HG02885 (cell line): ENCODE results near the gene ZNF264.
"Not testable (repeated sequence)": the region's sequence is repeated elsewhere in the genome, so short reads cannot be mapped to it uniquely, and the experiment has no call there.

Experiments
- ATAC-seq: cut with Tn5 transposase; IDR thresholded peaks from one replicate; pipeline ENCODE4 v1.9.1; 2021; ENCODE audit warnings: mild to moderate bottlenecking; ENCODE audit not compliant: unreplicated experiment, poor library complexity

Gene ZNF264

GRCh38 chr19:57191141-57192076, at the start of gene ZNF264:
ZNF264 (plus strand) TSS chr19:57191500; CDS start chr19:57191914, 414 bp downstream.
- ATAC-seq: peak; percentile 94

- no peak for ATAC-seq
Measured at GRCh38 chr19:57141699-57142098, 49.6 kb upstream of the ZNF264 start.

DNA sequence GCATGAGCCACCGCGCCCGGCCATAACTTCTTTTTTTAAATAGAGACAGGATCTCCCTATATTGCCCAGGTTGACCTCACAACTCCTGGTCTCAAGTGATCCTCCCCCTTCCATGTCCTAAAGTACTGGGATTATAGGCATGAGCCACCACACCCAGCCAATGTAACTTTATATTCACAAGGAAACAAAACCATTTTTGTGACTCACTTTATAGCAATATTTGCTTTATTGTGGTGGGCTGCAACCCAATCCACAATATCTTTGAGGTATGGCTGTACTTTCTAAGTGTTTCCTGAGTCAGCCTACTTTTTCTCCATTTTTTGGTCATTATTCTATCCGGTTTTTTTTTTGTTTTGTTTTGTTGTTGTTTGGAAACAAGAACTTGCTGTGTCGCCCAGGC, 38.4 kb upstream of the ZNF264 start:
- ATAC-seq: no peak

DNA sequence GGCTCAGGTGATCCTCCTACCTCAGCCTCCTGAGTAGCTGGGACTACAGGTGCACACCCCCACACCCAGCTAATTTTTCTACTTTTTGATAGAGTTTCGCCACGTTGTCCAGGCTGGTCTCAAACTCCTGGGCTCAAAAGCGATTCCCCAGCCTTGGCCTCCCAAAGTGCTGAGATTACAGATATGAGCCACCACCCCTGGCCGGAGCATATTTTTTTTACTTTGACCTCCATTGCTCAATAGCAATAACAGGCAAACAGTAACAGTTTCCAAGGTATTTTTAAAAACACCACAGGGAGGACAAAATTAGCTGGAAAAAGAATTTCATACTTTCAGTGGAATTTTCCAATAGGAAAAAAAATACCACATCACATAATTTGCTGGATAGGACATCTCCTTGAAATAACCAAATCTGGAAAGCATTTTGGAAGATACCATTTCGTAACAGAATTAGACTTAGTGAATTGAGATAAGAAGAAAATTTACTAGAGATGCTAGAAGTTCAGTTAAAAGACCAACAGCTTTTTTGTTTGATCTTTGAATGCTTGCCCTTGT, 29.2 kb upstream of the ZNF264 start:
- ATAC-seq: no peak

GRCh38 chr19:57165846-57166245, 25.5 kb upstream of the ZNF264 start:
- no peak for ATAC-seq

DNA sequence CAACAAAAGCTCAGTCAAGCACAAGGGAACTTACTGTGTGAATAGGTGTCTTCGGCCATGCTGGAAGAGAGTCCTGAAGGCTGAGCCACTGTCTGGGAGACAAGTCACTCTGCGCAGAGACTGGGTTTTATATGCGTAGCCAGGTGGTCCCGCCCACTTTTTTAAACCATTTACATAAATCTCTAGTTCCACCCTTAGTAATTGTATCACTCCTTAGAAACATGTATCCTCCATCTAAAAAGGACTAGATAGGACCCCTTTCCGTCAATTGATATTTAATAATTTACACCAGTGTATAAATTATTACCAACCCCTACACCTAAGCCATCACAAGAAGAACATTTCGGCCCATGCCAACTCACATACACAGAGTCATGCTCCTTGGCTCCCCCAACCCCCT, 23.9 kb upstream of the ZNF264 start, which contains the start of gene DUXA:
DUXA (minus strand) TSS at position 101 of the 400 bp plus-strand sequence; CDS start at position 59, 42 bp downstream.
- no peak for ATAC-seq

DNA sequence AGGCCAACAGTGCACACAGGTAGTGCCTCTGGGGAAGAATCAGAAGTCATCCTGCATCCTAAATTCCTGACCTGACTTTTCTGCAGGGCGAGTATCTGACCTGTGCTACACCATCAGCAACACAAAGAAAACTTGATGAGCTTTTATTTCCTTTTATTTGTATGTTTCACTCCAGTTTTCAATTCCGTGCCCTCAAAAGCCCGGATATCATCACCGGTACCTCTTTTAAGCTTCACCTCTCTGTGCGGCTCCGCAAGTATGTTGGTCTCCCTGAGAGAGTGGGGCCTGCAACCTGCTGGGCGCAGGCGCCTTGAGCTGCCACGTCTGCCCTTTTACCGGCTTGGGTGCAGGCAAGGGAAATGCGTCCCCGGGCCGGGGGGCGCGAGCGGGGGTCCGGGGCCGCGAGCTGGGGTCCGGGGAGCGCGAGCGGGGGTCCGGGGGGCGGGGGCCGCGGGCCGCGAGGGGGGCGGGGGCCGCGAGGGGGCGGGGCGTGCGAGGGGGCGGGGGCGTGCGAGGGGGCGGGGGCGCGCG, 19.7 kb upstream of the ZNF264 start:
- ATAC-seq: no peak

DNA sequence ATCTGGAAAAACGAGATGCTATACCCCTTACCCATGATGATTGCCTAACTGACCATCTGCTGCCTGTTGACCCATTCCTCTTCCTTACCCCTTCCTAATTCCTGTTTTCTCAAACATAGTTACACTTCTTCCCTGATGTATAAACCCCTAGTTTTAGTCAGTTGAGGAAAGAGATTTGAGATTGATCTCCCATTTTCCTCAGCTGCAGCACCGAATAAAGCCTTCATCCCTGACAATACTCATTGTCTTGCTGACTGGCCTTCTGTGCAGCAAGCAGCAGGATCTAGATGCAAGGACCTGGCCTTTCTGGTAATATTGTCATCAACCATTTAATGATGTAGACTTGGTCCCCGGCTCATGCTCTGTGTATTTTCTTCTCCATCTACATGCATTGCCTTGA, 999 bp upstream of the ZNF264 start:
- no peak for ATAC-seq

GRCh38 chr19:57192077-57192420, 749 bp downstream of the ZNF264 start:
- ATAC-seq: no peak

- no peak for ATAC-seq
Measured at GRCh38 chr19:57192993-57193392, 1.7 kb downstream of the ZNF264 start.

DNA sequence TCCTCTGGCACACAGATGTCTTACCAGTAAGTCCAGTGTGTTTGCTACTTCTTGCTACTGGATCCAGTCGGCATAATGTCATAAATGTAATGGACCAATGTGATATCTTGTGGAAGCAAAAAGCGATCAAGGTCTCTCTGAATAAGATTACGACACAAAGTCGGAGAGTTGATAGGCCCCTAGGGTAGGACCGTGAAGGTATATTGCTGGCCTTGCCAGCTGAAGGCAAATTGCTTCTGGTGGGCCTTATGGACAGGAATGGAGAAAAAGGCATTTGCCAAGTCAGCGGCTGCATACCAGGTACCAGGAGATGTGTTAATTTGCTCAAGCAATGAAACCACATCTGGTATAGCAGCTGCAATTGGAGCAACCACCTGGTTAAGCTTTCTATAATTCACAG, 6.6 kb downstream of the ZNF264 start:
- not testable (repeated sequence) for ATAC-seq

DNA sequence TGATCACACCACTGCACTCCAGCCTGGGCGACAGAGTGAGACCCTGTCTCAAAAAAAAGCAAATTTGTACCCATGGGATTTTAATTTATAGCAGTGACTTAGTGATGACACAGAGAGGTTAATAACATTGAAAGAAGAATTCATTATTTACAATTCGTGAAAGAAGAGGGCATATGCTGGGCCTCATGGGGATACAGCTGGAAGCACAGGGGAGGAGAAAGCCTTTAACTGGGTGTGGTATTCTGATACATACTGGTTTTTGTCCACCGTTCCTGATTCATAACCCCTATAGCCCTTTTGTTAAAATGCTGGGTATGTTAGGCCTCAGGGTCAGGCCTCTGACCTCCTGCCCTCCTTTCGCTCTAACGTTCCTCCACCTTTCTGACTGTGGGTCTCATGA, 10.9 kb downstream of the ZNF264 start:
- no peak for ATAC-seq

GRCh38 chr19:57210381-57210780, 19.1 kb downstream of the ZNF264 start:
- ATAC-seq: no peak

DNA sequence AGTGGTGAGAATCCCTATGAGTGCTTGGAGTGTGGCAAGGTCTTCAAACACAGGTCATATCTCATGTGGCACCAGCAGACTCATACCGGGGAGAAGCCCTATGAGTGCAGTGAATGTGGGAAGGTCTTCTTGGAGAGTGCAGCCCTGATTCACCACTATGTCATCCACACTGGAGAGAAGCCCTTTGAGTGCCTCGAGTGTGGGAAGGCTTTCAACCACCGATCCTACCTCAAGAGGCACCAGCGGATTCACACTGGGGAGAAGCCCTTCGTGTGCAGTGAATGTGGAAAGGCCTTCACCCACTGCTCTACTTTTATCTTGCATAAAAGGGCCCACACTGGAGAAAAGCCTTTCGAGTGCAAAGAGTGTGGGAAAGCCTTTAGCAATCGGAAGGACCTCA, 20.8 kb downstream of the ZNF264 start:
- no peak for ATAC-seq

DNA sequence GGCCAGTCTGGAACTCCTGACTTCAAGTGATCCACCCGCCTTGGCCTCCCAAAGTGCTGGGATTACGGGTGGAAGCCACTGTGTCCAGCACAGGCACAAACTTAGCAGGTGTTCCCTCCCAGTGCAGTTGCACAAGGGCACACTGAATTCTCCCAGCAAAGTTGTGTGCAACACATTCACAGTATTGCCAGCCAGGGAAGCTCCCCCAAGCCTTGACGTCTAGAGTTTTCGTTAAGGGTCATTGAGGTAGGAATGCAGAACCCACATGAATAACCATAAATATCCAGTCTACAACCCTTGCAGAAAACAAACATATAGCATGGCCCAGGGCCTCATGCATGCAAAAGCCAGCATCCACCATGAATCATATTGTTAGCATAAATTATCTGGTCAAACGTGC, 36.2 kb downstream of the ZNF264 start:
- no peak for ATAC-seq

DNA sequence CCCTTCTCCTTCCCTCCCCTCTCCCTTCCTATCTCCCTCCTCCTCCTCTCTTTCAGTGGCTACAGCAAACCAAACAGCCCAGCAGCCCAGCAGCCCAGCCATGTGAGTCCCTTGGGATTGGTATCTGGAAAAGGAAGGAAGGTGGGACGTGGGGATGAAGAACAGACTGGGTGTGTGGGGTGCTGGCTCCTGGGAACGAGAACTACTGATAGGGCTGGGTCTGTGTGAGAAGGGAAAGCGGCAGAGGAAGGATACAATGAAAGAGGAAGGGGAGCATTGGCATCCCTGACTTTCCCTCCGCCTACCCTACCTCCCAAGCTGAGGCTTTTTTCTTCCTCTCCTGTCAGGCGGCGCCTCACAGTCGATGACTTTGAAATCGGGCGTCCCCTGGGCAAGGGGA, 40.4 kb downstream of the ZNF264 start:
- ATAC-seq: no peak

DNA sequence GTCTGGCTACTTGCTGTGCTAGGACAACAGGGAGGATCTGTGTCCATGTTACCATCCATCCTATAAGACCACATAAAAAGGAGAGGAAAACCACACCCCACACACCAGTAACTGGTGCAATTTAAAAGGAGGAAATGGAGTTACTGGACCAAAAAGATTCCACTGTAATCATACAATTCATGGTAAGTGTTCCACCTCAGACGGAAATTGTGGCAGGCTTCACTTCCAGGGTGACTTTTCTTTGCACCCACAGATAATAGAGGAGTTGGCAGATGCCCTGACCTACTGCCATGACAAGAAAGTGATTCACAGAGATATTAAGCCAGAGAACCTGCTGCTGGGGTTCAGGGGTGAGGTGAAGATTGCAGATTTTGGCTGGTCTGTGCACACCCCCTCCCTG, 41.9 kb downstream of the ZNF264 start:
- no peak for ATAC-seq

DNA sequence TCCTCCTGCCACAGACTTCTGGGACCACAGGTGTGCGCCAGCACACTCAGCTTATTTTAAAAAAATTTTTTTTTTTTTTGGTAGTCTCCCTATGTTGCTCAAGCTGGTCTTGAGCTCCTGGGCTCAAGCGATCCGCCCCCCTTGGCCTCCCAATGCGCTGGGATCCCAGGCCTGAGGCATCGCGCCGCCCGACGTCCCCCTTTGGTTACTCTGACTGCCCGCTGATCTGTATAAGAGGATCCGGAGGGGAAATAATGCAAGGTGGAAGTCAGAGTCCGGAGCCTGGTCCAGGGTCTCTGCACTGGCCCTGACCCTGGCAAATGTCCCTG, 48.6 kb downstream of the ZNF264 start:
- ATAC-seq: no peak

GRCh38 chr19:57240311-57241090, 49.2 kb downstream of the ZNF264 start, which contains the start of gene ZNF805:
ZNF805 (plus strand) TSS chr19:57240632; CDS start chr19:57240892, 260 bp downstream.
- ATAC-seq: peak; percentile 94

DNA sequence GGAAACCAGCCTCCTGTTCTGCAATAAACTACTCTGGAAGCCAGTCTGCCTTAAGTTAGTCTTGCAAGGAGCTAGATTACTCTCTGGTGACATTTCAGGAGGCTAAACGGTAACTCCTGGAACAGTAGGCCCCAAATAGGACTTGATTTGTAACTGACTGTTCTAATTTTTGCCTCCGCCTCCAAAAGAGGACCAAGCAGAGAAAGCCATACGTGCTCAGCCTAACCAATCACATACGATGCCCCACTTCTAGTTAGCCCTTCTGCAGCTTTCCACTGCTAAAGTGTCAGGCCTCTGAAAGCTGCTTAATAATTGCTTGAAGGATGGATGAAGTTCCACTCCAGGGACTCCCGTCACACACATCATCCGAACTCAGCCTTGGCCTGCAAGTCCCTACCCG, 49.9 kb downstream of the ZNF264 start:
- ATAC-seq: no peak

DNA sequence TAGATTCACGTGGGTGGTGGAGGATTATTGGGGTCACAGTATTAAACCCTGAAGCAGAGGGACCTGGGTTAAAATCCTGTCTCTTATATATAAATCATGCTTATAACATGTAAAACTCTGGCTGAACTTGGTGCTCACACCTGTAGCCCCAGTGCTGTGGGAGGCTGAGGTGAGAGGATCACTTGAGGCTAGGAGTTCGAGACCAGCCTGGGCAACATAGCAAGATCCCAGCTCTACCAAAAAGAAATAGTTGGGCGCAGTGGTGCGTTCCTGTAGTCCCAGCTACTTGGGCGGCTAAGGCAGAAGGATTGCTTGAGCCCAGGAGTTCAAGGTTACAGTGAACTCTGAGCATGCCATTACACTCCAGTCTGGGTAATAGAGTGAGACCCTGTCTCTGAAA, 51.5 kb downstream of the ZNF264 start:
- ATAC-seq: no peak
